ENCODE results near the gene ARHGAP27.

Gene ARHGAP27

DNA sequence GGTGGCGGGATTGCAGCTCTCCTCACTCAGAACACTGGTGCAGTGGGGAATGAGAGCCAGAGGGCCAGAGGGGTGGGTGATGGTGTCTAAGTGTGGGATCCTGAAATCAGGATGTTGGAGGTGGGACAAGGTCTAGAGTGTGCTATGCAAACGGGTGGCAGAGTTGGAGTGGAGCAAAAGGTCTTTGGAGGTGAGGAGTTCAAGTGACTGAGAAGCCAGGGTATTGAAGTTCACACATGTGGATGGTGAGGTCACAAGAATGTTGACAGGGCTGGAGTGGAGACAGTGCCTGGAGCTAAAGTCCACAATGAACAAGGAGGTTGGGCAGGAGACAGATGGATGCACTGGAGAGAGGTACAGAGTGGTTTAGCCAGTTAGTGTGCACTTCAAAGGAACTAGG lies 77.6 kb downstream of the ARHGAP27 start:
- no peak for DNase-seq
- TF ChIP-seq, protein P1, sequence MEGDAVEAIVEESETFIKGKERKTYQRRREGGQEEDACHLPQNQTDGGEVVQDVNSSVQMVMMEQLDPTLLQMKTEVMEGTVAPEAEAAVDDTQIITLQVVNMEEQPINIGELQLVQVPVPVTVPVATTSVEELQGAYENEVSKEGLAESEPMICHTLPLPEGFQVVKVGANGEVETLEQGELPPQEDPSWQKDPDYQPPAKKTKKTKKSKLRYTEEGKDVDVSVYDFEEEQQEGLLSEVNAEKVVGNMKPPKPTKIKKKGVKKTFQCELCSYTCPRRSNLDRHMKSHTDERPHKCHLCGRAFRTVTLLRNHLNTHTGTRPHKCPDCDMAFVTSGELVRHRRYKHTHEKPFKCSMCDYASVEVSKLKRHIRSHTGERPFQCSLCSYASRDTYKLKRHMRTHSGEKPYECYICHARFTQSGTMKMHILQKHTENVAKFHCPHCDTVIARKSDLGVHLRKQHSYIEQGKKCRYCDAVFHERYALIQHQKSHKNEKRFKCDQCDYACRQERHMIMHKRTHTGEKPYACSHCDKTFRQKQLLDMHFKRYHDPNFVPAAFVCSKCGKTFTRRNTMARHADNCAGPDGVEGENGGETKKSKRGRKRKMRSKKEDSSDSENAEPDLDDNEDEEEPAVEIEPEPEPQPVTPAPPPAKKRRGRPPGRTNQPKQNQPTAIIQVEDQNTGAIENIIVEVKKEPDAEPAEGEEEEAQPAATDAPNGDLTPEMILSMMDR (IDR thresholded peaks at IDR 0.05; ENCODE audit: low read depth, low read length, missing control alignments) = no peak
- Histone ChIP-seq H3K27ac (no peak overlapping the region), H3K27me3 (replicated peaks) (no peaks in the 10 kb centered on the region), H3K4me3 (ENCODE audit: low read depth, low read length) (no peak overlapping the region), H3K36me3 (replicated peaks) (no peaks in the 10 kb centered on the region)
- in situ Hi-C loops (cut with HindIII; ENCODE audit: low pct_ligation_motif_present, low sequenced_read_pairs) = no loop called here

DNA sequence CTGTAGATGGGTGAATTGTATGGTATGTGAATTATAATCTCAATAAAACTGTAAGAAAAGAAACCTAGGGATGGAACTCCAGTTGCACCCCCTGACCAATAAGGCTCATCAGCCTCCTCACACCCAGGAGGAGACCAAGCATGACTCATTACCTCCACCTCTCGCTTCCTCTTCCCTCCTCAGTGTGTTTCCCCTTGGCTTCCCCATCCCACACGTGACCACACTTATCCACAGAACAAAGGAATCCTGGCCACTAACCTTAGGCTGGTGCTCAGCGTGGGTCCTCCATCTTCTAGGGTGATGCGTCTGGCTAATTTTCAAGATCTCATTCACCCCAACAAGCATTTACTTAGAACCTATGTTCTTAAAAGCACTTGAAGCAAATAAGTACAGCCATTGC lies 79.6 kb downstream of the ARHGAP27 start:
- in situ Hi-C loops (cut with HindIII; ENCODE audit: low pct_ligation_motif_present, low sequenced_read_pairs) = no loop called here
- H3K27me3 ChIP-seq (replicated peaks) = no peaks in the 10 kb centered on the region
- no peak for DNase-seq
- no peak overlapping the region for H3K4me3 ChIP-seq (ENCODE audit: low read depth, low read length)
- H3K36me3 ChIP-seq (replicated peaks) = no peaks in the 10 kb centered on the region
- no peak overlapping the region for H3K27ac ChIP-seq
- TF ChIP-seq, protein P1 (IDR thresholded peaks at IDR 0.05; ENCODE audit: low read depth, low read length, missing control alignments) = no peak

- Histone ChIP-seq H3K36me3 (replicated peaks) (no peaks in the 10 kb centered on the region), H3K27ac (no peak overlapping the region), H3K4me3 (ENCODE audit: low read depth, low read length) (no peak overlapping the region), H3K27me3 (replicated peaks) (no peaks in the 10 kb centered on the region)
- DNase-seq = no peak
- in situ Hi-C loops (cut with HindIII; ENCODE audit: low pct_ligation_motif_present, low sequenced_read_pairs) = no loop called here
- TF ChIP-seq, protein P1 (IDR thresholded peaks at IDR 0.05; ENCODE audit: low read depth, low read length, missing control alignments) = no peak
Observed at GRCh38 chr17:45351831-45352230, 80.8 kb downstream of the ARHGAP27 start.

DNA sequence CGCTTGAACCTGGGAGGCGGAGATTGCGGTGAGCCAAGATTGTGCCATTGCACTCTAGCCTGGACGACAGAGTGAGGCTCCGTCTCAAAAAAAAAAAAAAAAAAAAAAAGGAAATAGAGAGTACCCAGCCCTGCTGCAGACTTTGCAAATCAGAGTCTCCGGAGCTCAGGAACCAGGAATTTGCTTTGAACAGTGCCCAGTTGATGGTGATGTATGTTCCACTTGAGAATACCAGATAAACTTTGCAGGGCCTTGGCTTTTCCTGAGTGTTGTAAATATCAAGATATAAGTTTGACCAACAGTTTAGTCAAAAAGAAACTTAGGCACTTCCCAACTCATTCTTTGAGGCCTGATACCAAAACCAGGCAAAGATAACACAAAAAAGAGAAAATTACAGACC lies 85.2 kb downstream of the ARHGAP27 start:
- DNase-seq = no peak
- H3K36me3 ChIP-seq (replicated peaks) = no peaks in the 10 kb centered on the region
- H3K27ac ChIP-seq = no peak overlapping the region
- H3K4me3 ChIP-seq (ENCODE audit: low read depth, low read length) = no peak overlapping the region
- H3K27me3 ChIP-seq (replicated peaks) = no peaks in the 10 kb centered on the region
- in situ Hi-C loops (cut with HindIII; ENCODE audit: low pct_ligation_motif_present, low sequenced_read_pairs) = no loop called here
- TF ChIP-seq, protein P1 (IDR thresholded peaks at IDR 0.05; ENCODE audit: low read depth, low read length, missing control alignments) = no peak

GRCh38 chr17:45346216-45347015 lies 86.3 kb downstream of the ARHGAP27 start:
- Histone ChIP-seq H3K36me3 (replicated peaks) (no peaks in the 10 kb centered on the region), H3K27ac (no peak overlapping the region), H3K27me3 (replicated peaks) (no peaks in the 10 kb centered on the region), H3K4me3 (ENCODE audit: low read depth, low read length) (no peak overlapping the region)
- no peak for DNase-seq
- in situ Hi-C loops (cut with HindIII; ENCODE audit: low pct_ligation_motif_present, low sequenced_read_pairs) = no loop called here
- TF ChIP-seq, protein P1 (IDR thresholded peaks at IDR 0.05; ENCODE audit: low read depth, low read length, missing control alignments) = no peak

Data from brain microvascular endothelial cell (primary cell).